SK-N-SH (cell line): ENCODE measurements around the gene SYCN. TPM values are rescaled to one million over a fixed set of nuclear protein-coding genes. Genes with fewer than 3 reads are reported as not detected.

Experiments
- CTCF ChIA-PET: fragments of 300-600, 350-600 bp; formaldehyde crosslinking; extraction: SDS; loops from one replicate; lab custom pipeline; 2021; lab: Yijun Ruan, JAX
- POLR2A ChIA-PET: fragments of 350-600 bp; sonication (Branson Sonifier 250); formaldehyde crosslinking; extraction: SDS; loops from one replicate; lab custom pipeline; 2020; ENCODE audit warnings: antibody characterized with exemption, inconsistent platforms; lab: Yijun Ruan, JAX
- DNase-seq: peaks from one replicate; pipeline ENCODE4 v3.0.0; 2012
- H2AFZ ChIP-seq: fragments of 200-600 bp; sonication (generic); 2 replicates; pipeline ENCODE4 v1.8.1; 2016; ENCODE audit warnings: antibody characterized with exemption, mild to moderate bottlenecking, low read depth
- H3F3A ChIP-seq: fragments of 200-600 bp; sonication (generic); replicated peaks from 2 replicates; pipeline ENCODE3; 2016; ENCODE audit warnings: antibody characterized with exemption, mild to moderate bottlenecking; ENCODE audit not compliant: insufficient read depth
- H3K27ac ChIP-seq, 2 experiments: fragments of 200-500 bp in 1 of 2; fragments of 200-600 bp in 1 of 2; sonication (Bioruptor generic) in 1 of 2; sonication (generic), shearing (Covaris generic) in 1 of 2; 2 replicates each; pipeline versions ENCODE4 v1.5.1 to v1.6.1; 2014 to 2016; ENCODE audit warnings: low read depth in 2 of 2, inconsistent platforms in 1 of 2, low read length in 1 of 2, mild to moderate bottlenecking in 1 of 2, mixed read lengths in 1 of 2
- H3K27me3 ChIP-seq: fragments of 200-600 bp; sonication (generic), shearing (Covaris generic); 2 replicates; pipeline ENCODE4 v1.6.1; 2016; ENCODE audit warnings: mixed run types; ENCODE audit not compliant: insufficient read depth
- H3K36me3 ChIP-seq, 2 experiments: fragments of 200-500 bp in 1 of 2; fragments of 200-600 bp in 1 of 2; sonication (Bioruptor generic) in 1 of 2; sonication (generic) in 1 of 2; replicated peaks in 1 of 2; 2 replicates each; pipeline versions ENCODE3 to v1.5.1; 2014 to 2016; ENCODE audit warnings: low read length in 1 of 2, mild to moderate bottlenecking in 1 of 2; ENCODE audit not compliant: insufficient read depth in 2 of 2, control insufficient read depth in 1 of 2
- H3K4me1 ChIP-seq, 2 experiments: fragments of 200-500 bp in 1 of 2; fragments of 200-600 bp in 1 of 2; sonication (Bioruptor generic) in 1 of 2; sonication (generic), shearing (Covaris generic) in 1 of 2; 2 replicates each; pipeline versions ENCODE4 v1.5.1 to v1.6.1; 2014 to 2016; ENCODE audit warnings: low read depth in 1 of 2, low read length in 1 of 2, mixed run types in 1 of 2; ENCODE audit not compliant: insufficient read depth in 2 of 2, control insufficient read depth in 1 of 2
- H3K4me2 ChIP-seq: fragments of 200-600 bp; sonication (generic), shearing (Covaris generic); 2 replicates; pipeline ENCODE4 v1.6.1; 2017; ENCODE audit warnings: mixed run types
- H3K4me3 ChIP-seq, 2 experiments: fragments of 200-500 bp in 1 of 2; fragments of 200-600 bp in 1 of 2; sonication (Bioruptor generic) in 1 of 2; sonication (generic), shearing (Covaris generic) in 1 of 2; 2 replicates each; pipeline versions ENCODE4 v1.5.1 to v1.8.1; 2014 to 2016; ENCODE audit warnings: low read depth in 2 of 2, inconsistent platforms in 1 of 2, low read length in 1 of 2, mild to moderate bottlenecking in 1 of 2, mixed read lengths in 1 of 2, moderate library complexity in 1 of 2
- H3K79me2 ChIP-seq: fragments of 200-600 bp; sonication (generic); 2 replicates; pipeline ENCODE4 v1.8.1; 2017; ENCODE audit warnings: mild to moderate bottlenecking; ENCODE audit not compliant: insufficient read depth
- H3K9ac ChIP-seq: fragments of 200-600 bp; sonication (generic); 2 replicates; pipeline ENCODE4 v1.6.1; 2017; ENCODE audit warnings: mixed run types
- H3K9me2 ChIP-seq: fragments of 200-600 bp; sonication (generic); 2 replicates; pipeline ENCODE4 v1.6.1; 2017; ENCODE audit warnings: mixed run types
- H3K9me3 ChIP-seq: fragments of 200-600 bp; sonication (generic); 2 replicates; pipeline ENCODE4 v1.6.1; 2017; ENCODE audit warnings: mixed run types, mild to moderate bottlenecking, moderate library complexity
- H4K20me1 ChIP-seq: fragments of 200-600 bp; sonication (generic); 2 replicates; pipeline ENCODE4 v1.6.1; 2017; ENCODE audit warnings: mild to moderate bottlenecking, mixed run types; ENCODE audit not compliant: insufficient read depth
- CHD2 ChIP-seq: fragments of 150-350 bp; IDR thresholded peaks from 2 replicates; pipeline ENCODE4 v1.6.1; 2018; ENCODE audit warnings: low read length; ENCODE audit not compliant: partially characterized antibody
- ELF1 ChIP-seq: IDR thresholded peaks from 2 replicates; pipeline ENCODE4 v1.4.0; 2012
- GATA2 ChIP-seq: sonication (generic); formaldehyde crosslinking; IDR thresholded peaks from 2 replicates; pipeline ENCODE4 v1.5.0; 2020; ENCODE audit warnings: mild to moderate bottlenecking, missing genetic modification reagents
- IRF3 ChIP-seq: fragments of 150-350 bp; IDR thresholded peaks from 2 replicates; pipeline ENCODE4 v1.6.1; 2016; ENCODE audit warnings: mild to moderate bottlenecking, low read depth, low read length
- MEF2A ChIP-seq: IDR thresholded peaks from 2 replicates; pipeline ENCODE4 v1.4.0; 2012; ENCODE audit warnings: low read depth, borderline replicate concordance
- MXI1 ChIP-seq: IDR thresholded peaks from 2 replicates; pipeline ENCODE4 v1.6.1; 2012; ENCODE audit warnings: mild to moderate bottlenecking, low read depth, low read length, improper control_type of control experiment
- PBX3 ChIP-seq: IDR thresholded peaks from 2 replicates; pipeline ENCODE4; 2012
- REST ChIP-seq: IDR thresholded peaks from 2 replicates; pipeline ENCODE4 v1.6.1; 2012; ENCODE audit warnings: mild to moderate bottlenecking, low read depth, low read length, moderate library complexity
- RXRA ChIP-seq: IDR thresholded peaks from 2 replicates; pipeline ENCODE4 v1.4.0; 2012; ENCODE audit warnings: low read depth, mild to moderate bottlenecking, borderline replicate concordance
- SMC3 ChIP-seq: IDR thresholded peaks from 2 replicates; pipeline ENCODE4 v1.6.1; 2012; ENCODE audit warnings: low read depth, low read length, improper control_type of control experiment
- TEAD4 ChIP-seq: IDR thresholded peaks from 2 replicates; pipeline ENCODE4 v1.4.0; 2012; ENCODE audit warnings: mild to moderate bottlenecking, borderline replicate concordance; ENCODE audit not compliant: insufficient read depth
- USF1 ChIP-seq: IDR thresholded peaks from 2 replicates; pipeline ENCODE4 v1.4.0; 2012; ENCODE audit warnings: low read depth, borderline replicate concordance
- ZBTB33 ChIP-seq: IDR thresholded peaks from 2 replicates; pipeline ENCODE4 v1.4.0; 2012; ENCODE audit warnings: low read depth, borderline replicate concordance
- WGBS: methylation state at CpG from one replicate; pipeline ENCODE4 v1.1.6; 2017; ENCODE audit warnings: low lambda C conversion rate; 5-methylcytosine and 5-hydroxymethylcytosine counted together
- polyA plus RNA-seq, 3 experiments: library from polyadenylated mRNA; depleted of rRNA; stranded (reverse); fragments of >200 nt; gene quantifications; 2 replicates each; pipeline ENCODE4 v1.2.3, GENCODE V29; 2012

Gene SYCN
- polyA plus RNA-seq, 1 of the 3 experiments (the other 2 are of a cell fraction) = not detected

GRCh38 chr19:39167461-39168257, 36.4 kb downstream of the SYCN start:
- H3F3A ChIP-seq = no peaks in the 10 kb centered on the region
- no peak for DNase-seq
- no peak overlapping the region for H3K4me3 ChIP-seq
- CTCF ChIA-PET = interaction anchor here (1.7 to 2.7 kb wide), 3 partner anchors 10 to 45 kb away, joined by 6 to 13 read pairs (median 10); no protein-coding TSS in a partner anchor
- H3K36me3 ChIP-seq = peaks cover 0 to 15% of the 10 kb centered on the region in 2 experiments
- POLR2A ChIA-PET = interaction anchor here (0.6 kb wide), 1 partner anchor 199 kb away, joined by 4 read pairs; no protein-coding TSS in a partner anchor
- no peaks in the 10 kb centered on the region for H3K27me3 ChIP-seq
- H2AFZ ChIP-seq = no peak overlapping the region
- H3K4me2 ChIP-seq = no peak overlapping the region
- peak overlapping the region in 1 of 2 experiments; percentile 53; a peak in 2 of 4 replicates for H3K27ac ChIP-seq
- no peaks in the 10 kb centered on the region for H3K9me2 ChIP-seq
- 88% methylated on average over 17 of the region's 25 CpGs for WGBS
- no peaks in the 10 kb centered on the region for H3K9me3 ChIP-seq
- H3K9ac ChIP-seq = no peak overlapping the region
- peaks cover 24% of the 10 kb centered on the region; the same call in 1 of the 2 replicates for H4K20me1 ChIP-seq
- H3K4me1 ChIP-seq = peaks cover 0 to 46% of the 10 kb centered on the region in 2 experiments; a peak in 1 of 4 replicates
- no peak for TF ChIP-seq RXRA
- no peak for TF ChIP-seq MXI1
- no peak for TF ChIP-seq TEAD4
- TF ChIP-seq MEF2A = no peak
- TF ChIP-seq IRF3 = no peak
- no peak for TF ChIP-seq REST
- no peak for TF ChIP-seq ELF1
- TF ChIP-seq ZBTB33 = no peak
- no peak for TF ChIP-seq CHD2
- no peak for TF ChIP-seq USF1
- no peak for TF ChIP-seq GATA2 (CRISPR knock-in tag)
- no peak for TF ChIP-seq SMC3
- TF ChIP-seq PBX3 = no peak
- TF ChIP-seq, all 33 proteins: peak for 0
- H3K79me2 ChIP-seq = peaks cover 21% of the 10 kb centered on the region
